Natural killer cell (primary cell): Measurements from ENCODE around the gene PAK3. TPM values are rescaled to one million over a fixed set of nuclear protein-coding genes. Genes with fewer than 3 reads are reported as not detected.

ENCODE experiments used
- ATAC-seq, 3 donors: fragments of 150-1000 bp in 2 of 3; fragments of 200-7000 bp in 1 of 3; cut with Tn5 transposase; 1 replicate in 1 of 3; 2 replicates in 2 of 3; pipeline ENCODE4 v1.10.0; 2021; ENCODE audit warnings: mild to moderate bottlenecking in 2 of 3, moderate library complexity in 2 of 3
- DNase-seq, 2 donors: peaks; one replicate each; pipeline versions ENCODE4 v3.0.0 to v3.0.0-alpha.2; 2013 to 2021; ENCODE audit warnings: mixed read lengths in 1 of 2
- H3K27ac ChIP-seq: one replicate; pipeline ENCODE4 v1.5.1; 2013; ENCODE audit warnings: mild to moderate bottlenecking, low read length
- H3K27me3 ChIP-seq: one replicate; pipeline ENCODE4 v1.6.1; 2013; ENCODE audit warnings: low read length; ENCODE audit not compliant: control insufficient read depth, insufficient read depth
- H3K36me3 ChIP-seq: one replicate; pipeline ENCODE4 v1.6.1; 2013; ENCODE audit warnings: low read length; ENCODE audit not compliant: control insufficient read depth, insufficient read depth
- H3K4me1 ChIP-seq: one replicate; pipeline ENCODE4 v1.6.1; 2013; ENCODE audit warnings: low read length; ENCODE audit not compliant: control insufficient read depth, insufficient read depth
- H3K4me3 ChIP-seq: one replicate; pipeline ENCODE4 v1.5.1; 2013; ENCODE audit warnings: low read length
- H3K9me3 ChIP-seq: one replicate; pipeline ENCODE4 v1.6.1; 2013; ENCODE audit warnings: low read length; ENCODE audit not compliant: control insufficient read depth, insufficient read depth
- H3K27ac Mint-ChIP-seq, 2 donors: one replicate each; pipeline ENCODE4 v1.8.0; 2022; ENCODE audit warnings: mild to moderate bottlenecking in 2 of 2, mixed read lengths in 2 of 2, moderate library complexity in 1 of 2
- H3K27me3 Mint-ChIP-seq, 2 donors: one replicate each; pipeline ENCODE4 v1.8.0; 2022; ENCODE audit warnings: low read depth in 2 of 2, mixed read lengths in 2 of 2
- H3K36me3 Mint-ChIP-seq: one replicate; pipeline ENCODE4 v1.8.0; 2022; ENCODE audit warnings: mixed read lengths
- H3K4me1 Mint-ChIP-seq, 2 donors: one replicate each; pipeline ENCODE4 v1.8.0; 2022; ENCODE audit warnings: mixed read lengths in 2 of 2
- H3K4me3 Mint-ChIP-seq: one replicate; pipeline ENCODE4 v1.8.0; 2022; ENCODE audit warnings: mild to moderate bottlenecking, moderate library complexity, mixed read lengths
- H3K9me3 Mint-ChIP-seq, 2 donors: one replicate each; pipeline ENCODE4 v1.8.0; 2022; ENCODE audit warnings: mixed read lengths in 2 of 2
- CTCF ChIP-seq: fragments of 200-600 bp; IDR thresholded peaks from one replicate; pipeline ENCODE4 v1.8.0; 2022; ENCODE audit warnings: antibody characterized with exemption
- WGBS: methylation state at CpG from one replicate; pipeline ENCODE4 v1.1.7; 2013; ENCODE audit warnings: missing lambda C conversion rate; ENCODE audit not compliant: insufficient coverage; 5-methylcytosine and 5-hydroxymethylcytosine counted together
- intact Hi-C: fragments of 100-400 bp; cut with micrococcal nuclease; formaldehyde crosslinking; loops from one replicate; pipeline ENCODE4 v1.14.2; 2022
- total RNA-seq, 4 donors: library from RNA; stranded (reverse); fragments of 120-200 nt in 1 of 4; gene quantifications; one replicate each; pipeline versions ENCODE4 v1.2.3 to v1.2.4, GENCODE V29; 2013 to 2022

Gene PAK3
- total RNA-seq, 3 donors from 2014 or later (not counting 1 experiment from before 2014, with no cell fraction given) = not detected

DNA sequence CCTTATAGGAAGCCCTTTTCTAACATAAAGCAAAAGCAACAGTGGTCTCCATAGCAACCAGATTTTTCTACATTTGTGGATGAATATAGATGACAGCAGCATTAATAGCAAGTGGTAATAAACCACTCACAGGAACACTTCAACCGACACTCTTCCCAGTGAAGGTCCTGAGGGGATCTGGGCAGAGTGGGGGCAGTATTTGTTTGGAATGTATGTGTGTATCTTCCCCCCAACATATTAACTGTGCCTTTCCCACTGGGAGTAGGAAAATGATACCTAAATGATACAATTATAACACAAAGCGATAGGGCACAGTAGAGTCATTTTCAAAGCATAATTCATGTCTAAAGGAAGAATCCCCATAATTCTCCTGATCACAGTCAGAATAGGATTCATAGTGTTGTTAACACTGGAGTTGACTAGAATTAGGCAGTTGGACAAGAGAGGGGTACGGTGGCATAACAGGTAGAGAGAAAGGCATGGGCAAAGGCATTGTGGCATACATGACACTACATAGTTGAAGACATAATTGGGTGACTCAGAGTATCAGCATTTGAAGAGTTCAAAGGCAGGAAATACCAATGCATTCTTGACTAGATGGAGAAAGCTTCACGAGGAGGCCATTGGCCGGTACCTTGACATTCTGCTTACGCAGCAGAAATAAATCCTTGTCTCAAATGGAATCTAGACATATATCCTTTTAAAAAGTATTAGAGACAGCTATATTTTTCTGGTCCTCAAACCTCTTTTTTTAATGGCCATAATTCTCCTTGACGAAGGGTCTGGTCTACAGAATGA lies 159.1 kb downstream of the PAK3 start:
- Mint-ChIP-seq H3K27ac (no peak overlapping the region), H3K27me3 (peaks cover 0 to 17% of the 10 kb centered on the region in 2 donors), H3K9me3 (peaks cover 0 to 2% of the 10 kb centered on the region in 2 donors), H3K4me3 (no peak overlapping the region), H3K36me3 (no peaks in the 10 kb centered on the region), H3K4me1 (no peaks in the 10 kb centered on the region)
- H3K4me1 ChIP-seq = no peaks in the 10 kb centered on the region
- intact Hi-C loops = no loop called here
- no peaks in the 10 kb centered on the region for H3K9me3 ChIP-seq
- no peaks in the 10 kb centered on the region for H3K36me3 ChIP-seq
- H3K27ac ChIP-seq = no peak overlapping the region
- no peaks in the 10 kb centered on the region for H3K27me3 ChIP-seq
- ATAC-seq (no peak), DNase-seq (no peak)
- TF ChIP-seq CTCF = no peak
- WGBS = 74% methylated on average over 2 of the region's 7 CpGs
- H3K4me3 ChIP-seq = no peak overlapping the region

DNA sequence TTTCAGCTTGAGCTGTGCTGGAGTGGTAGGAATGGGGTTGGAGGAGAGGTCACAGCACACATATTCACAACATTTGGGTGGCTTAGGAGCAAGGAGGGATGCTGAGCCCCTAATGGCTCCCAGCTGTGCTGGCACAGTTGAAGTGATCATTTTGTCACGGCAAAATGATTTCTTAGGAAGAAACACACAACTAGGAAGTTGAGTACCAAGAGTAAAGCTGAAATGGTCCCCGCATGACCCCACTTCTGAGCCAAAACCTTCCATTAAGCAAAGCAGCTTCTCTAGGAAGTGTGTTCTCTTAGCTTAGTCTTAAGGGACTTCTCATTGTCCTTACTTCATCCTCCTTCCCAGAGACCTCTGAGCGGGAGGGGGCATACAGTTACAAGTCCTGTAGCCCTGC lies 161.7 kb downstream of the PAK3 start:
- H3K36me3 ChIP-seq = no peaks in the 10 kb centered on the region
- intact Hi-C loops = no loop called here
- peaks cover 0 to 24% of the 10 kb centered on the region in 2 donors for H3K27me3 Mint-ChIP-seq
- DNase-seq (no peak), ATAC-seq (no peak)
- no peaks in the 10 kb centered on the region for H3K9me3 ChIP-seq
- H3K9me3 Mint-ChIP-seq = no peaks in the 10 kb centered on the region
- no peak overlapping the region for H3K4me3 Mint-ChIP-seq
- no peak overlapping the region for H3K4me3 ChIP-seq
- no peak overlapping the region for H3K27ac ChIP-seq
- no peak for TF ChIP-seq CTCF
- no peaks in the 10 kb centered on the region for H3K36me3 Mint-ChIP-seq
- 67% methylated on average over 2 of the region's 3 CpGs for WGBS
- no peaks in the 10 kb centered on the region for H3K4me1 ChIP-seq
- H3K27me3 ChIP-seq = no peaks in the 10 kb centered on the region
- no peaks in the 10 kb centered on the region for H3K4me1 Mint-ChIP-seq
- no peak overlapping the region for H3K27ac Mint-ChIP-seq

DNA sequence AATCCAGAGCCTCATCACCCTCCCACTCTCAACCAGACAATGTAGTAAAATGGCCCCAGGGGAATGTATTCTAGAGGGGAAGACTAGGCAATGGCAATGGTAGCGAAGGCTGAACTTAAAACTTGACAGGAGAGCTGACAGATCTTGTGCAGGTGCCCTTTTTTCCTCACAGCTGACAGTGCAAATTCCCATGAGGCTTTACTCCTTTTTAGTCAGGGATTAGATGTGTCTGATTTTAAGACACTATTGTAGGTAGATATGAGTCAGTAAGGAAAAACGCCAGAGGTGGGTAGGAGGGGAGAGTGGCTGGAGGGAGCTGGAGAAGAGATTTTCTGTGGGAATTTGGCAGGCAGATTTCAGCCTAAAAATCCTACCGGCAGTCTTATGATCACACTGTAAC lies 163.6 kb downstream of the PAK3 start:
- 70% methylated on average over 2 of the region's 3 CpGs for WGBS
- intact Hi-C loops = no loop called here
- Mint-ChIP-seq H3K4me3 (no peak overlapping the region), H3K27ac (no peak overlapping the region), H3K4me1 (no peaks in the 10 kb centered on the region), H3K36me3 (no peaks in the 10 kb centered on the region), H3K27me3 (peaks cover 0 to 33% of the 10 kb centered on the region in 2 donors), H3K9me3 (no peaks in the 10 kb centered on the region)
- Histone ChIP-seq H3K9me3 (no peaks in the 10 kb centered on the region), H3K27me3 (no peaks in the 10 kb centered on the region), H3K4me3 (no peak overlapping the region), H3K36me3 (no peaks in the 10 kb centered on the region), H3K4me1 (no peaks in the 10 kb centered on the region), H3K27ac (no peak overlapping the region)
- TF ChIP-seq CTCF = no peak
- DNase-seq = no peak
- ATAC-seq = no peak

GRCh38 chrX:111260451-111260850 lies 164.5 kb downstream of the PAK3 start:
- Histone ChIP-seq H3K4me1 (no peaks in the 10 kb centered on the region), H3K36me3 (no peaks in the 10 kb centered on the region), H3K4me3 (no peak overlapping the region), H3K9me3 (no peaks in the 10 kb centered on the region), H3K27me3 (no peaks in the 10 kb centered on the region), H3K27ac (no peak overlapping the region)
- Mint-ChIP-seq H3K36me3 (no peaks in the 10 kb centered on the region), H3K4me1 (no peaks in the 10 kb centered on the region), H3K27ac (no peak overlapping the region), H3K27me3 (peaks cover 0 to 35% of the 10 kb centered on the region in 2 donors), H3K9me3 (no peaks in the 10 kb centered on the region), H3K4me3 (no peak overlapping the region)
- 67% methylated on average over 3 of the region's 3 CpGs for WGBS
- ATAC-seq (no peak), DNase-seq (no peak)
- no peak for TF ChIP-seq CTCF
- intact Hi-C loops = no loop called here
